ENCODE measurements around the gene CATSPERZ.

CATSPERZ gene

DNA sequence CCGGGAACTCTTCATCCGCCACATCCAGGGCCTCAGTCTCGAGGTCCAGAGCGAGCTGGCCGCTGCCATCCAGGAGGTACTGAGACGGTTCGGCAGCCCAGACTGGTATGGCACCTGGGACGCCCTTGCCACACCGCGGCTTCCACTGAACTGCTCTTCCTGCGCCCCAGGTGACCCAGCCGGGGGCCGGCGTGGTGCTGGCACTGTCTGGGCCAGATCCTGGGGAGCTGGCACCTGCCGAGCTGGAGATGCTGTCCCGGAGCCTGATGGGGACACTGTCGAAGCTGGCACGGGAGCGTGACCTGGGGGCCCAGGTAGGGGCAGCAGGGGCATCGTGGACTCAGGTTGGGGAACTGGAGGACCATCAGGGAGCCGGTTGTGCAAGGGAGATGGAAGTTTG, 41.3 kb downstream of the CATSPERZ start:
- no peaks in the 10 kb centered on the region for H3F3A ChIP-seq (ENCODE audit: low read depth)
- peak overlapping the region; percentile 82 for H3K4me2 ChIP-seq (ENCODE audit: low read depth, low read length, poor library complexity, severe bottlenecking)
- H2AFZ ChIP-seq (ENCODE audit: low read length), result no peak overlapping the region
- H3K9ac ChIP-seq (ENCODE audit: low read depth, low read length, poor library complexity, severe bottlenecking), result no peak overlapping the region
- H3K4me1 ChIP-seq (ENCODE audit: insufficient read depth, low read length, poor library complexity, severe bottlenecking), result peaks cover 13% of the 10 kb centered on the region
- H3K4me3 ChIP-seq (ENCODE audit: low read length, poor library complexity, severe bottlenecking), result peak overlapping the region; percentile 92
- TF ChIP-seq, protein P1, sequence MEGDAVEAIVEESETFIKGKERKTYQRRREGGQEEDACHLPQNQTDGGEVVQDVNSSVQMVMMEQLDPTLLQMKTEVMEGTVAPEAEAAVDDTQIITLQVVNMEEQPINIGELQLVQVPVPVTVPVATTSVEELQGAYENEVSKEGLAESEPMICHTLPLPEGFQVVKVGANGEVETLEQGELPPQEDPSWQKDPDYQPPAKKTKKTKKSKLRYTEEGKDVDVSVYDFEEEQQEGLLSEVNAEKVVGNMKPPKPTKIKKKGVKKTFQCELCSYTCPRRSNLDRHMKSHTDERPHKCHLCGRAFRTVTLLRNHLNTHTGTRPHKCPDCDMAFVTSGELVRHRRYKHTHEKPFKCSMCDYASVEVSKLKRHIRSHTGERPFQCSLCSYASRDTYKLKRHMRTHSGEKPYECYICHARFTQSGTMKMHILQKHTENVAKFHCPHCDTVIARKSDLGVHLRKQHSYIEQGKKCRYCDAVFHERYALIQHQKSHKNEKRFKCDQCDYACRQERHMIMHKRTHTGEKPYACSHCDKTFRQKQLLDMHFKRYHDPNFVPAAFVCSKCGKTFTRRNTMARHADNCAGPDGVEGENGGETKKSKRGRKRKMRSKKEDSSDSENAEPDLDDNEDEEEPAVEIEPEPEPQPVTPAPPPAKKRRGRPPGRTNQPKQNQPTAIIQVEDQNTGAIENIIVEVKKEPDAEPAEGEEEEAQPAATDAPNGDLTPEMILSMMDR (conservative IDR thresholded peaks at IDR 0.05; ENCODE audit: low read length), result no peak
- TF ChIP-seq EZH2phosphoT487 (IDR thresholded peaks at IDR 0.05; ENCODE audit: borderline replicate concordance), result no peak
- peaks cover 22% of the 10 kb centered on the region for H4K20me1 ChIP-seq (ENCODE audit: insufficient read depth, low read length, poor library complexity, severe bottlenecking)
- no peaks in the 10 kb centered on the region for H3K9me2 ChIP-seq (replicated peaks; ENCODE audit: low read depth, low read length)
- no peaks in the 10 kb centered on the region for H3K27me3 ChIP-seq (ENCODE audit: insufficient read depth, low read length, poor library complexity, severe bottlenecking)
- peaks cover 21% of the 10 kb centered on the region; the same call in 1 of the 2 replicates for H3K79me2 ChIP-seq (ENCODE audit: insufficient read depth, low read length)
- H3K9me3 ChIP-seq (ENCODE audit: insufficient read depth, low read depth, low read length), result no peaks in the 10 kb centered on the region
- no peaks in the 10 kb centered on the region; the same call in 1 of the 2 replicates for H3K36me3 ChIP-seq (ENCODE audit: insufficient read depth, low read length)

DNA sequence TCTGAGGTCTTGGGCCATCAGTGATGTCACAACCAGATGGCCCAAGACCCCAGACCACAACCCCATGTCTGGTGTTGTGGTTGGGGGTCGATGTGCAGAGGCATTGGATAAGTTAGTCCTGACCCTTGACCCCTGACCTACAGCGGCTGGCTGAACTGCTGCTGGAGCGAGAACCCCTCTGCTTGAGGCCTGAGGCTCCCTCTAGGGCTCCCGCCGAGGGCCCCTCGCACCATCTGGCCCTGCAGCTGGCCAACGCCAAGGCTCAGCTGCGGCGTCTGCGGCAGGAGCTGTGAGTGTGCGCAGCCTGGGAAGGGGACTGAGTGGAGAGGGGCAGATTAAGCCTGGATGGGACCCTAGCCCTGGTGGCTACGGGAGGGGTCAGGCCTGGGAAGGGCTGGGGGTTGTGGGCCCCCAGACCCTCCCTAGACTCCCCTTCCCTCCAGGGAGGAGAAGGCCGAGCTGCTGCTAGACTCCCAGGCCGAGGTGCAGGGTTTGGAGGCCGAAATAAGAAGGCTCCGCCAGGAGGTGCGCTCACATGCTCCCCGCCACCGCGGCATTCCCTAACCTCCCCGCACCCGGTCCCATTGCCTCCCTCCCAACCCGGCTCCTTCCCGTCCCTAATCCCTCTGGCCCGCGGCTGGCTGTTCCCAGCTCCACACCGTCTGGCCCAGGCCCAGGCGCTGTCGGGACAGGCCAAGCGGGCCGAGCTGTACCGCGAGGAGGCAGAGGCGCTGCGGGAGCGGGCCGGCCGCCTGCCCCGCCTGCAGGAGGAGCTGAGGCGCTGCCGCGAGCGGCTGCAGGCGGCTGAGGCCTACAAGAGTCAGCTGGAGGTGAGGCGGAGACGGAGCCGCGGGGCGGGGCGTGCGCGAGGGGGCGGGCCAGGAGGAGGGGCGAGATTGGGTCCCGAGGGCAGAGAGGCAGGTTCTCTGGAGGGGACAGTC, 42.0 kb downstream of the CATSPERZ start:
- H3K9ac ChIP-seq (ENCODE audit: low read depth, low read length, poor library complexity, severe bottlenecking), result no peak overlapping the region
- H3K9me2 ChIP-seq (replicated peaks; ENCODE audit: low read depth, low read length), result no peaks in the 10 kb centered on the region
- H3K9me3 ChIP-seq (ENCODE audit: insufficient read depth, low read depth, low read length), result no peaks in the 10 kb centered on the region
- H3K4me2 ChIP-seq (ENCODE audit: low read depth, low read length, poor library complexity, severe bottlenecking), result no peak overlapping the region
- no peaks in the 10 kb centered on the region for H3F3A ChIP-seq (ENCODE audit: low read depth)
- H2AFZ ChIP-seq (ENCODE audit: low read length), result no peak overlapping the region
- H3K4me1 ChIP-seq (ENCODE audit: insufficient read depth, low read length, poor library complexity, severe bottlenecking), result peaks cover 13% of the 10 kb centered on the region
- no peaks in the 10 kb centered on the region; the same call in 1 of the 2 replicates for H3K36me3 ChIP-seq (ENCODE audit: insufficient read depth, low read length)
- H3K27me3 ChIP-seq (ENCODE audit: insufficient read depth, low read length, poor library complexity, severe bottlenecking), result no peaks in the 10 kb centered on the region
- TF ChIP-seq, protein P1 (conservative IDR thresholded peaks at IDR 0.05; ENCODE audit: low read length), result no peak
- TF ChIP-seq EZH2phosphoT487 (IDR thresholded peaks at IDR 0.05; ENCODE audit: borderline replicate concordance), result no peak
- peaks cover 22% of the 10 kb centered on the region for H4K20me1 ChIP-seq (ENCODE audit: insufficient read depth, low read length, poor library complexity, severe bottlenecking)
- no peak overlapping the region for H3K4me3 ChIP-seq (ENCODE audit: low read length, poor library complexity, severe bottlenecking)
- peaks cover 21% of the 10 kb centered on the region; the same call in 1 of the 2 replicates for H3K79me2 ChIP-seq (ENCODE audit: insufficient read depth, low read length)

DNA sequence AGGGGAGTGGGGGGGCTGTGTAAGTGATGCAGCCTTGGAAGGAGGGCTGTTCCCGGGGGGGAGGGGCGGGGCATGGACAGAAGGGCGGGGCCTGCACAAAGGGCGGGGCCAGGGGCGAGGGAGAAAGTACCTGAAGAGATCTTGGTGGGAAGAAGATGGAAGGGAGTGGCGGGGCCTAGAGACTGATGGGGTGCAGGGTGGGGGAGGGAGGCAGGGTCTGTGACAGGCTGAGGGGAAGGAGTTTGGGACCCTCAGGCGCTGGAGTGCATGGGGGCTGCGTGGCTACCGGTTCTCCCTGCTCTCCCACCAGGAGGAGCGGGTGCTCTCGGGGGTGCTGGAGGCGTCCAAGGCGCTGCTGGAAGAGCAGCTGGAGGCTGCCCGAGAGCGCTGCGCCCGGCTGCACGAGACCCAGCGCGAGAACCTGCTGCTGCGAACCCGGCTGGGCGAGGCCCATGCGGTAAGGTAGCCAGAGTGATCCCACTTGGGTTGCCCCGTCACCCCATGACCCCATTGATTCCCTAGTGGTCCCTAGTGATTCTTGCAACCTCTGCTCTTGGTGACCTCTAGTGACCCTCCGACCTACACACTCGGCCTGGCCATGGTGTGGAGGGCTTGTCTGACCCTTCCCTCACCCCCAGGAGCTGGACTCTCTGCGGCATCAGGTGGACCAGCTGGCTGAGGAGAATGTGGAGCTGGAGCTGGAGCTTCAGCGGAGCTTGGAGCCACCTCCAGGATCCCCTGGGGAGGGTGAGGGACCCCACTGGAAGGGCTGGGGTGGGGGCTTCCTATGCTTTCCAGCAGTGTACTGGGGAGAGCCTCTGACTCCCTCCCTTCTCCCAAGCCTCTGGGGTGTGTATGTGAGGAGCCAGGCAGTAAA, 42.9 kb downstream of the CATSPERZ start:
- Histone ChIP-seq H4K20me1 (ENCODE audit: insufficient read depth, low read length, poor library complexity, severe bottlenecking) (peaks cover 22% of the 10 kb centered on the region), H3K9me2 (replicated peaks; ENCODE audit: low read depth, low read length) (no peaks in the 10 kb centered on the region), H3K4me3 (ENCODE audit: low read length, poor library complexity, severe bottlenecking) (no peak overlapping the region), H3K9me3 (ENCODE audit: insufficient read depth, low read depth, low read length) (no peaks in the 10 kb centered on the region), H3K27me3 (ENCODE audit: insufficient read depth, low read length, poor library complexity, severe bottlenecking) (no peaks in the 10 kb centered on the region), H3K9ac (ENCODE audit: low read depth, low read length, poor library complexity, severe bottlenecking) (no peak overlapping the region), H3K4me1 (ENCODE audit: insufficient read depth, low read length, poor library complexity, severe bottlenecking) (peaks cover 16% of the 10 kb centered on the region), H3K36me3 (ENCODE audit: insufficient read depth, low read length) (no peaks in the 10 kb centered on the region; the same call in 1 of the 2 replicates), H2AFZ (ENCODE audit: low read length) (no peak overlapping the region), H3K79me2 (ENCODE audit: insufficient read depth, low read length) (peaks cover 21% of the 10 kb centered on the region; the same call in 1 of the 2 replicates), H3K4me2 (ENCODE audit: low read depth, low read length, poor library complexity, severe bottlenecking) (no peak overlapping the region), H3F3A (ENCODE audit: low read depth) (no peaks in the 10 kb centered on the region)
- TF ChIP-seq, protein P1 (conservative IDR thresholded peaks at IDR 0.05; ENCODE audit: low read length), result no peak
- no peak for TF ChIP-seq EZH2phosphoT487 (IDR thresholded peaks at IDR 0.05; ENCODE audit: borderline replicate concordance)
